Central memory CD8-positive, alpha-beta T cell (primary cell): ENCODE results near the gene C1orf210.

Source experiments
- ATAC-seq: fragments of 150-1000 bp; cut with Tn5 transposase; replicated peaks from 2 replicates; pipeline ENCODE4 v1.10.0; 2022; ENCODE audit warnings: mild to moderate bottlenecking, moderate FRiP score, moderate number of reproducible peaks; ENCODE audit not compliant: poor library complexity, severe bottlenecking; ENCODE audit errors: extremely low read depth
- DNase-seq, 2 donors: peaks; one replicate each; pipeline ENCODE4 v3.0.0; 2021; ENCODE audit warnings: low spot score in 2 of 2
- H3K27ac Mint-ChIP-seq: one replicate; pipeline ENCODE4 v1.8.0; 2022; ENCODE audit warnings: low read depth, mild to moderate bottlenecking, moderate library complexity, mixed read lengths
- H3K27me3 Mint-ChIP-seq: one replicate; pipeline ENCODE4 v1.8.0; 2022; ENCODE audit warnings: mixed read lengths
- H3K36me3 Mint-ChIP-seq: one replicate; pipeline ENCODE4 v1.8.0; 2022; ENCODE audit warnings: mild to moderate bottlenecking, moderate library complexity, mixed read lengths; ENCODE audit not compliant: insufficient read depth
- H3K4me1 Mint-ChIP-seq: one replicate; pipeline ENCODE4 v1.8.0; 2022; ENCODE audit warnings: mixed read lengths
- H3K4me3 Mint-ChIP-seq: one replicate; pipeline ENCODE4 v1.8.0; 2022; ENCODE audit warnings: mild to moderate bottlenecking, moderate library complexity, mixed read lengths
- H3K9me3 Mint-ChIP-seq: one replicate; pipeline ENCODE4 v1.8.0; 2022; ENCODE audit warnings: mixed read lengths

The C1orf210 gene

DNA sequence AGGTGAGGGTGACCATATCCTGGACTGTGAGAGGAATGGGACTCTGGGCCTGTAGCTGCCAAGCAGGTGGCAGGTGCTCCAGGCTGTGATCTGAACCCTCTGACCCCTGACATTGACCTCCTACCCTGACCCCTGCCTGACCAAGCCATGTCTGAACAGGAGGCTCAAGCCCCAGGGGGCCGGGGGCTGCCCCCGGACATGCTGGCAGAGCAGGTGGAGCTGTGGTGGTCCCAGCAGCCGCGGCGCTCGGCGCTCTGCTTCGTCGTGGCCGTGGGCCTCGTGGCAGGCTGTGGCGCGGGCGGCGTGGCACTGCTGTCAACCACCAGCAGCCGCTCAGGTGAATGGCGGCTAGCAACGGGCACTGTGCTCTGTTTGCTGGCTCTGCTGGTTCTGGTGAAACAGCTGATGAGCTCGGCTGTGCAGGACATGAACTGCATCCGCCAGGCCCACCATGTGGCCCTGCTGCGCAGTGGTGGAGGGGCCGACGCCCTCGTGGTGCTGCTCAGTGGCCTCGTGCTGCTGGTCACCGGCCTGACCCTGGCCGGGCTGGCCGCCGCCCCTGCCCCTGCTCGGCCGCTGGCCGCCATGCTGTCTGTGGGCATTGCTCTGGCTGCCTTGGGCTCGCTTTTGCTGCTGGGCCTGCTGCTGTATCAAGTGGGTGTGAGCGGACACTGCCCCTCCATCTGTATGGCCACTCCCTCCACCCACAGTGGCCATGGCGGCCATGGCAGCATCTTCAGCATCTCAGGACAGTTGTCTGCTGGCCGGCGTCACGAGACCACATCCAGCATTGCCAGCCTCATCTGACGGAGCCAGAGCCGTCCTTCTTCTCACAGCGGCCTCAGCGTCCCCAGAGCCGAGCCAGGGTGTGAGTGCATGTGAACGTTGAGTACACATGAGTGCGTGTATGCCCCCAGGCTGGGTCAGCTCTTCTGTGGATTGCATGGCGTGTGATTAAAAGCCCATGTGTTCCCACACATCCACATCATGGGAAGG is 12.5 kb downstream of the C1orf210 start:
- Mint-ChIP-seq H3K27ac (no peak overlapping the region), H3K36me3 (no peaks in the 10 kb centered on the region), H3K9me3 (peaks cover 5% of the 10 kb centered on the region), H3K27me3 (peaks cover 45% of the 10 kb centered on the region), H3K4me1 (peaks cover 26% of the 10 kb centered on the region), H3K4me3 (no peak overlapping the region)
- DNase-seq (no peak), ATAC-seq (no peak)

DNA sequence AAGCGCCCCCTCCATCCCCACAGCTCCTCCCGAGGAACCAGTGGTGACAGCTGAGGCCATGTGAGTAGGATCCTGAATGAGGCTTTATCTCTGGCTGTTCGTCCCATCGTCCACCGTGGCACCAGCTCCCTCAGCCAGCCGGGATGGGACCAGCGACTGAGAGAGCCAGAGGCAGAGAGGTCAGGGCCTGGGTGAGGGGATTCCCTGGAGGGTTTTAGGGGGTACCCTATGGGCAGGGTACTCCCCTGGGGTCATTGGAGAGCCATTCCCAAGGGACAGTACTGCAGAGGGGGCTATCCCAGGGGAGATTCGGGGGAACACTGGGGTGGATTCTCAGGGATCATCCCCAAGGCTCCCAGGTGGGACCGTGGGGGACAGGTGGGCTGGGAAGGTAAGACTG is 13.2 kb downstream of the C1orf210 start:
- H3K36me3 Mint-ChIP-seq: no peaks in the 10 kb centered on the region
- no peak for DNase-seq
- H3K27ac Mint-ChIP-seq: no peak overlapping the region
- no peak for ATAC-seq
- H3K4me3 Mint-ChIP-seq: no peak overlapping the region
- peaks cover 26% of the 10 kb centered on the region for H3K4me1 Mint-ChIP-seq
- H3K27me3 Mint-ChIP-seq: peaks cover 50% of the 10 kb centered on the region
- H3K9me3 Mint-ChIP-seq: peaks cover 5% of the 10 kb centered on the region

DNA sequence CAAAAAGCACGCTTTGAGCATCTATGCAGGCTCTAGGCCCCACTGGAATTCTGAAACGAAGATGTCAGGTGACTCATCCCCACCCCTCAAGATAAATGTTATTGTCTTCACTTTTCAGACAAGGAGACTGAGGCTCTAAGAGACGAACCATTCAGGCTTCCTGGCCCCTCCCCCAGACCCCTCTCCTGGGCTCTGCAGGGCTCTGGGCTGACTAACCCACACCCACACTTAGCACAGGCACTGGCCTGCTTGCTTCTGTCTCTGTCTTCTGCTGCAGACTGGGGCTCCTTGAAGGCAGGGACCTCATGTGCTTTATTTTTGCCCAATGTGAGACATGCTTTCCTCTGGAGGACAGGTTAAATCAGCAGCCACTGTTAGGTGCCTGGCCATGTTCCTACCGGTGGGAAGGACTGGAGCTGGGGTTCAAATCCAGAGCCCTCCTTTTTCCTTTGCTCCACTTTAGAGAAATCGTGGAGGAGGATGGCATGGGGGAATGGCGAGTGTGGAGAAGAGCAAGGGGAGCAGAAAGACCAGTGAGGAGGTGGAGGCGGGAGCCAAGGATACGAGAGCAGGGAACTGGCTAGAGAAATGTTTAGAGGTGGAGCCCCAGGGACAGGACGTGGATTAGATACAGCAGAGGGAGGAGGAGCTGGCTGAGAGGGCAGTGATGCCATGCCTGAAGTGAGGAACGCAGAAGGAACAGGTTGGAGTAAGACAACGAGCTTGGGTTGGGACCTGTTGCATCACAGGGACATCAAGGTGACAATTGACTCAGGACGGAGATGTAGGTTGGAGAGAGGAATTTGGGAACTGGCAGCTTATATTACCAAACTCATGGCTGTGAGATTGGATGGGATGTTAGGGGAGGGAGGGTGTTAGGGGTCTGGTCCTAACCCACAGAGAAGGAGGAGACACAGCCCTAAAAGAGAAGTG is 13.9 kb downstream of the C1orf210 start:
- Mint-ChIP-seq H3K27ac (no peak overlapping the region), H3K4me1 (peaks cover 26% of the 10 kb centered on the region), H3K36me3 (no peaks in the 10 kb centered on the region), H3K27me3 (peaks cover 49% of the 10 kb centered on the region), H3K4me3 (peak overlapping the region; percentile 52), H3K9me3 (peaks cover 5% of the 10 kb centered on the region)
- ATAC-seq (no peak), DNase-seq (no peak)

DNA sequence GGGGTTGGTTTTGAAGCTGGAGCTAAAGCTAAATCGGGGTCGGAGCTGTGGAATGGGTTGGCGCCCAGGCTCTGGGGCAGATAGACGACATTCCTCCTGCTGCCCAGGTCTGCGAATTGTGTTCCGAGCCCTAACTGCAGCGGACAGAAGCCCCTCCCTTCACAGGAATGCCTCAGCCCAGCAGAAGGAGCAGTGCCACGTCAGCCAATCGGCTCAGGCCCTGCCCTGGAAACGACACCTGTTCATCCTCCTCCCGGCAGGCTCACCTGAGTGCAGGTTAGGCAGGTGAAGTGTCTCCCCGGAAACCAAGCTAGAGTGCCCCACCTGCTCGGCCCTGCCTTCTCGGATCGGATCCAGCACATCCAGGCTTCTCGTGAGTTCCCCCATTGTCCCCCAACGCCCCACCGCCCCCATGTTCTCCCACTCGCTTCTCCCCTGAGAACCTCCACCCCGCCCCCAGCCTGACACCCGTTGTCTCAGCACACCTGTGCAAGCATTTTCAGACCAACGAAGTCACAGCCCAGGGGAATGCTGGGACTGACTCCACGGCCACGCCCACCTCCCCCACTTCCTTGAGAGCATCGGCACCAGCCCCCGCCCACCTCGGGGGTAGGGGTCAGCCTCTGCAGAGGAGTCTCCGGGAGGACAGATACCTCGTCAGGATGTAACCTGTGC is 14.8 kb downstream of the C1orf210 start:
- Mint-ChIP-seq H3K27ac (no peak overlapping the region), H3K9me3 (peaks cover 5% of the 10 kb centered on the region), H3K4me1 (peaks cover 26% of the 10 kb centered on the region), H3K4me3 (peak overlapping the region; percentile 52), H3K36me3 (no peaks in the 10 kb centered on the region), H3K27me3 (peaks cover 56% of the 10 kb centered on the region)
- DNase-seq (no peak), ATAC-seq (no peak)

DNA sequence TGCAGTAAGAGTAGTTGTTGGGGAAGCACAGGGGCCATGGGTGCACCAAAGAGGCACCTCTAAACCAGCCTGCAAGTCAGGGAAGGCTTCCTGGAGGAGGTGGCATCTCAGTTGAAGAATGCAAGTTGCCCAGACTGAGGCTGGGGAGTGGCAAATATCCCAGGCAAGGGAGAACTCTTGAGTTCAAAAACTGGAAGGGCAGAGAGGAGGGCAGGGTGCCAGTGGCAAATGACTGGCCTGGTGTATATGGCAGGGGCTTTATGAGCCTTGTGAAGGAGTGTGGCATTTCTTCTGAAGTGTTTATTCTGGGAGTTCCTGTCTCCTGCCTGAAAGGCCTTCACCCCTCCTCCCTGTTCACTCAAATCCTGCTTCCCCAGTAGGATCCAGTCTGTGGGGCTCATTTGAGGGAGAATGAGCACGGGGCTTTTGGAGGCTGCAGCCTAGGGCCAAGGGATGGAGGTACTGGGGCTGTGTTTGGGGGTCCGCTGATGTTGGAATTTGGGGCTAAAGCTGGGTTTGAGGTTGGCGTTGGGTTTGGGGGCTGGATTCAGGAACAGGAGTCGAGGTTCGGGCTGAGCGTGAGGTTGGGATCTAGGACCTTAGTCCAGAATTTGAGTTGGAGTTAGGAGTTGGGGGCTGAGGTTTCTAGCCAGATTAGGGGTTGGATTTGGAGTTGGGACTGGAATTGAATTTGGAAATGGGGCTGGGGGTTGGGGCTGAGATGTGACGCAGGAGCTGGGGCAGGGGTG is 15.6 kb downstream of the C1orf210 start, which contains the start of gene TMEM125:
TMEM125 (plus strand) TSS at position 357 of the 749 bp plus-strand sequence. CDS start 2,740 bp downstream, outside the sequence.
- DNase-seq: no peak
- H3K27ac Mint-ChIP-seq: no peak within 1 kb of the TSS
- no peak for ATAC-seq
- peak within 1 kb of the TSS; percentile 52 for H3K4me3 Mint-ChIP-seq
- peaks cover 20% of the 10 kb centered on the region for H3K4me1 Mint-ChIP-seq
- H3K9me3 Mint-ChIP-seq: peaks cover under 1% of the 10 kb centered on the region
- no peaks in the 10 kb centered on the region for H3K36me3 Mint-ChIP-seq
- H3K27me3 Mint-ChIP-seq: peaks cover 56% of the 10 kb centered on the region

DNA sequence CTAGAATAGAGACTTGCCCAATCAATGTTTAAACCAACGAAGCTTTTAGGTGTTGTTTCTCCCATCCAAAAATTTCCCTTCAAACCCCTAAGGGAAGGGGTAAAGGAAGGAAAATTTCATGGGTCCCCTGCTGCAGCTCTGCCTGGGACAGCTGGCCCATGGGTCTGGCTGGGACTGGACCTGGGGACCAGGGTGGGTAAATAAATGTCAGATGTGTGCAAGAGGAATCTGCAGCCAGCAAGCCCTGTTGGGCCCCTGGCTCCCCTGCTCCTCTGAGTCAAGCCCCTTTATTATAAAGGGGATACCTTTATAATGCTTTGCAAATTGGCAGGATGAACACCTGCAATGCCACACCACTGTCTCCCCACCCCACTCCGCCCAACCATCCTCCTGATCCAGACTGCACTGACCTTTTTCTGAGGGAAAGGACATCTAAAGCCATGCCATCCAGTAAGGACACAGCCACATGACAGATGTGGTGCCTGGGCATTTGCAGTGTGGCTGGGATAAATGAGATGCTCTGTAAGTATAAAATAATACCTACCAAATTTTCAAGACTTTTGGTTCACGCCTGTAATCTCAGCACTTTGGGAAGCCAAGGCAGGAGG is 17.5 kb downstream of the C1orf210 start:
- Mint-ChIP-seq H3K27ac (no peak overlapping the region), H3K36me3 (no peaks in the 10 kb centered on the region), H3K9me3 (no peaks in the 10 kb centered on the region), H3K27me3 (peaks cover 67% of the 10 kb centered on the region), H3K4me3 (no peak overlapping the region), H3K4me1 (peaks cover 13% of the 10 kb centered on the region)
- ATAC-seq: no peak
- no peak for DNase-seq

DNA sequence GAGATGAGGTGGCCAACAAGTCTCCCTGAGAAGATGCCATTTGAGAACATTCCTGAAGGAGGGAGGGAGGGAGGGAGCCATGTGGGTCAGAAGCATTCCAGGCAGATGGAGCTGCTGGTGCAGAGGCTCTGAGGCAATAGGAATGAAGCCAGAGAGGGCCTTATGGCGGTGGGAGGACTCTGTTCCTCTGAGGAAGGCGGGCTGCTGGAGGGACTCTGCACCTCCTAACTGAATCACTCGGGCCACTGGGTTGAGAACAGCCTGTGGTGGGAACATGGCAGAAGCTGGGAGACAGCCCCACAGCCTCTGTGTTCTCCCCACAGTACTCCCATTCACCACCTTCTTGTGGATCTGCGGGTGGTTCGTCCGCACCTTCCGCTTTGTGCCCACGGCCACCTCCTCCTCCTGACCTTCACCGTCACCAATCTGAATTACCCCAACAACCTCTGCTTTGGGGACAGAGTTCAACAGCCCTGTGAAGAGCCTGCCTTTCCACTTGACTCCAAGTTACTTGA is 18.0 kb downstream of the C1orf210 start:
- Mint-ChIP-seq H3K36me3 (no peaks in the 10 kb centered on the region), H3K27me3 (peaks cover 67% of the 10 kb centered on the region), H3K27ac (no peak overlapping the region), H3K9me3 (no peaks in the 10 kb centered on the region), H3K4me3 (no peak overlapping the region), H3K4me1 (peaks cover 13% of the 10 kb centered on the region)
- no peak for ATAC-seq
- DNase-seq: no peak

DNA sequence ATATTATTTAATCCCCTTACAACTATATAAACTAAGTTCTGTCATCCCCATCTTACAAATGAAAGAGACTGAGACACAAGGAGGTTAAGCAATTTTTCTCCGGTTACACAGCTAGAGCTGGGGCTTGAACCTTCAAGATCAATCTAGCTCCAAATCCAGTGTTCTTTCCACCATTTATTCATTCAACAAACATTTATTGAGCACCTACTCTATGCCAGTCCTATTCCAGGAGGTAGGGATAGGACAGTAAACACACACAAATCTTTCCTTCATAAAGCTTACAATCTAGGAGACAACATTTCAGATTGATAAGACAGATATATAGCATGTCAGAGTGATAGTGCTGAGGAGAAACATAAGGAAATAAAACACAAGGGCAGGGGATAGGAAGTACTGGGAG is 18.5 kb downstream of the C1orf210 start:
- H3K9me3 Mint-ChIP-seq: no peaks in the 10 kb centered on the region
- H3K27ac Mint-ChIP-seq: no peak overlapping the region
- H3K4me3 Mint-ChIP-seq: no peak overlapping the region
- ATAC-seq: no peak
- H3K4me1 Mint-ChIP-seq: peaks cover 13% of the 10 kb centered on the region
- no peak for DNase-seq
- H3K27me3 Mint-ChIP-seq: peaks cover 62% of the 10 kb centered on the region
- H3K36me3 Mint-ChIP-seq: no peaks in the 10 kb centered on the region

DNA sequence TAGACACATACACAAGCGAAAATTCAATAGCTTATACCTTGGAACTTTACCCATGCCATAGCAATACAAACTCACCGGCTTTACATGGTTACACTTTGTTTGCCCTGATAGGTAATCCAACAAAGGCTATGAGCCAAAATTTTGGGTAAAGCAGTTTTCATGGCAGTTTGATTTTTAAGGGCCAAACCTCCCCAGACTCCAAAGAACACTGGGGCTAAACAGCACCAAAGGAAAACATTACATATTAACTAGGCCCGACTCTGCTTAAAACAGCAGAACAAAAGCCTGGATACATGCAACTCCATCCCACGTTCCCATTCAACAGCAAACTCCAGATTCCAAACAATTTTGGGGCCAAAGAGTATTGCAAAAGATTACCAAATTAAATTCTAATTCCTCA is 19.9 kb downstream of the C1orf210 start:
- no peak for DNase-seq
- Mint-ChIP-seq H3K27me3 (peaks cover 48% of the 10 kb centered on the region), H3K4me1 (no peaks in the 10 kb centered on the region), H3K4me3 (no peak overlapping the region), H3K27ac (no peak overlapping the region), H3K9me3 (no peaks in the 10 kb centered on the region), H3K36me3 (no peaks in the 10 kb centered on the region)
- no peak for ATAC-seq

DNA sequence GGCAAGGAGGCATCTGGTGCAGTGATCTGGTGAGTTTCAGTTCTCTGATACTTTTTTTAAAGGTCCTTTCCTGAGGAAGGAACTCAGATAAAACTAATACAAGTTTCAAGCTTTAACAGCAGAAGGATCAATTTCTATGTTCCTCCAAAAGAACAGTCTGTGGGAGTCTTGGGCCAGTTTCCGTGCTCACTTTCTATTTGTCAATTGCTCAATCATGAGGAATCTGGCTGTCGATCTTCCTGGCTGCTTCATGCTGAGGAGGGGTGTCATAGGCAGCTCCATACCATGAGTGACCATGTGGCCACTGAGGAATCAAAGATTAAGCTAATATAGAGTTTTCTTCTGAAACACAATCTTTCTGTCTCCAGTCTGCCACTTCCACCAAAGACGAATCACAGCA is 27.0 kb downstream of the C1orf210 start:
- DNase-seq (no peak), ATAC-seq (no peak)
- Mint-ChIP-seq H3K27me3 (peaks cover 29% of the 10 kb centered on the region), H3K4me3 (no peak overlapping the region), H3K9me3 (no peaks in the 10 kb centered on the region), H3K36me3 (peaks cover 2% of the 10 kb centered on the region), H3K27ac (no peak overlapping the region), H3K4me1 (no peaks in the 10 kb centered on the region)
